ENCODE results near the gene PCNX2. TPM values are rescaled to one million over a fixed set of nuclear protein-coding genes. Genes with fewer than 3 reads are reported as not detected.
A peak's percentile ranks its signal among the peaks of the same experiment; 100 is the strongest.

Gene PCNX2
- total and polyA plus RNA-seq, 8 donors = 3.0 to 34.4 (median 9.9) TPM

GRCh38 chr1:233340031-233340555 is 44.6 kb upstream of the PCNX2 start:
- Histone ChIP-seq H3K27me3 (peaks cover 0 to 5% (median 0%) of the 10 kb centered on the region in 3 donors), H3K4me1 (peaks cover 0 to 48% (median 16%) of the 10 kb centered on the region in 4 donors), H3K36me3 (no peaks in the 10 kb centered on the region), H3K27ac (no peak overlapping the region), H3K4me3 (no peak overlapping the region), H3K9me3 (no peaks in the 10 kb centered on the region)
- intact Hi-C loops (cut with DNase I; ENCODE audit: low total_unique reads) = no loop called here
- DNase-seq = no peak
- WGBS, 5 donors = 68 to 90% (median 74%) methylated on average over 3 of the region's 3 CpGs
- TF ChIP-seq, protein P1, sequence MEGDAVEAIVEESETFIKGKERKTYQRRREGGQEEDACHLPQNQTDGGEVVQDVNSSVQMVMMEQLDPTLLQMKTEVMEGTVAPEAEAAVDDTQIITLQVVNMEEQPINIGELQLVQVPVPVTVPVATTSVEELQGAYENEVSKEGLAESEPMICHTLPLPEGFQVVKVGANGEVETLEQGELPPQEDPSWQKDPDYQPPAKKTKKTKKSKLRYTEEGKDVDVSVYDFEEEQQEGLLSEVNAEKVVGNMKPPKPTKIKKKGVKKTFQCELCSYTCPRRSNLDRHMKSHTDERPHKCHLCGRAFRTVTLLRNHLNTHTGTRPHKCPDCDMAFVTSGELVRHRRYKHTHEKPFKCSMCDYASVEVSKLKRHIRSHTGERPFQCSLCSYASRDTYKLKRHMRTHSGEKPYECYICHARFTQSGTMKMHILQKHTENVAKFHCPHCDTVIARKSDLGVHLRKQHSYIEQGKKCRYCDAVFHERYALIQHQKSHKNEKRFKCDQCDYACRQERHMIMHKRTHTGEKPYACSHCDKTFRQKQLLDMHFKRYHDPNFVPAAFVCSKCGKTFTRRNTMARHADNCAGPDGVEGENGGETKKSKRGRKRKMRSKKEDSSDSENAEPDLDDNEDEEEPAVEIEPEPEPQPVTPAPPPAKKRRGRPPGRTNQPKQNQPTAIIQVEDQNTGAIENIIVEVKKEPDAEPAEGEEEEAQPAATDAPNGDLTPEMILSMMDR (IDR thresholded peaks at IDR 0.05) = no peak
- TF ChIP-seq POLR2AphosphoS5 (IDR thresholded peaks at IDR 0.05) (no peak), EP300 (IDR thresholded peaks at IDR 0.05) (no peak), POLR2A (IDR thresholded peaks at IDR 0.05) (no peak)

GRCh38 chr1:233338102-233338501 is 42.6 kb upstream of the PCNX2 start:
- no peaks in the 10 kb centered on the region for H3K9me3 ChIP-seq
- peaks cover 0 to 40% (median 13%) of the 10 kb centered on the region in 4 donors for H3K4me1 ChIP-seq
- H3K36me3 ChIP-seq = no peaks in the 10 kb centered on the region
- H3K4me3 ChIP-seq = no peak overlapping the region
- peaks cover 0 to 5% (median 0%) of the 10 kb centered on the region in 3 donors for H3K27me3 ChIP-seq
- no peak for DNase-seq
- TF ChIP-seq, protein P1 (IDR thresholded peaks at IDR 0.05) = no peak
- TF ChIP-seq EP300 (IDR thresholded peaks at IDR 0.05) (no peak), POLR2A (IDR thresholded peaks at IDR 0.05) (no peak), POLR2AphosphoS5 (IDR thresholded peaks at IDR 0.05) (no peak)
- intact Hi-C loops (cut with DNase I; ENCODE audit: low total_unique reads) = no loop called here
- WGBS, 5 donors = 46 to 81% (median 63%) methylated on average over 2 of the region's 2 CpGs
- peak overlapping the region in 1 of 5 donors; percentile 33 for H3K27ac ChIP-seq

- WGBS, 5 donors = 22 to 51% (median 44%) methylated on average over 3 of the region's 3 CpGs
- no peaks in the 10 kb centered on the region for H3K9me3 ChIP-seq
- peak; percentile 30 to 71 for DNase-seq
- intact Hi-C loops (cut with DNase I; ENCODE audit: low total_unique reads) = no loop called here
- peak overlapping the region in 2 of 5 donors; percentile 3 to 33 for H3K27ac ChIP-seq
- no peaks in the 10 kb centered on the region for H3K36me3 ChIP-seq
- no peak overlapping the region for H3K4me3 ChIP-seq
- H3K4me1 ChIP-seq = peaks cover 0 to 35% (median 13%) of the 10 kb centered on the region in 4 donors
- peaks cover 0 to 5% (median 0%) of the 10 kb centered on the region in 3 donors for H3K27me3 ChIP-seq
- TF ChIP-seq POLR2A (IDR thresholded peaks at IDR 0.05) = no peak
- TF ChIP-seq POLR2AphosphoS5 (IDR thresholded peaks at IDR 0.05) = peak in 2 of 3 donors; percentile 33 to 54
- no peak for TF ChIP-seq EP300 (IDR thresholded peaks at IDR 0.05)
- TF ChIP-seq, protein P1 (IDR thresholded peaks at IDR 0.05) = no peak
Measured at GRCh38 chr1:233337505-233337904, 42.0 kb upstream of the PCNX2 start.

GRCh38 chr1:233336554-233337456 is 41.3 kb upstream of the PCNX2 start:
- Histone ChIP-seq H3K27me3 (peaks cover 0 to 5% (median 0%) of the 10 kb centered on the region in 3 donors), H3K36me3 (no peaks in the 10 kb centered on the region), H3K4me3 (no peak overlapping the region), H3K27ac (peak overlapping the region in 4 of 5 donors; percentile 3 to 56 (median 40)), H3K9me3 (no peaks in the 10 kb centered on the region), H3K4me1 (peaks cover 6 to 41% (median 20%) of the 10 kb centered on the region in 4 donors)
- WGBS, 5 donors = 54 to 63% (median 60%) methylated on average over 5 of the region's 5 CpGs
- TF ChIP-seq POLR2A (IDR thresholded peaks at IDR 0.05) (no peak), POLR2AphosphoS5 (IDR thresholded peaks at IDR 0.05) (no peak), EP300 (IDR thresholded peaks at IDR 0.05) (no peak)
- TF ChIP-seq, protein P1 (IDR thresholded peaks at IDR 0.05) = no peak
- intact Hi-C loops (cut with DNase I; ENCODE audit: low total_unique reads) = no loop called here
- no peak for DNase-seq

Data from stomach (tissue), 9 donors.